Measurements from ENCODE around the gene ZNF770. TPM values are rescaled to one million over a fixed set of nuclear protein-coding genes. Genes with fewer than 3 reads are reported as not detected.
"Not testable (repeated sequence)": the region's sequence is repeated elsewhere in the genome, so short reads cannot be mapped to it uniquely, and the experiment has no call there.

The ZNF770 gene
- total RNA-seq, 1 donor from 2014 or later: 48.5 TPM

DNA sequence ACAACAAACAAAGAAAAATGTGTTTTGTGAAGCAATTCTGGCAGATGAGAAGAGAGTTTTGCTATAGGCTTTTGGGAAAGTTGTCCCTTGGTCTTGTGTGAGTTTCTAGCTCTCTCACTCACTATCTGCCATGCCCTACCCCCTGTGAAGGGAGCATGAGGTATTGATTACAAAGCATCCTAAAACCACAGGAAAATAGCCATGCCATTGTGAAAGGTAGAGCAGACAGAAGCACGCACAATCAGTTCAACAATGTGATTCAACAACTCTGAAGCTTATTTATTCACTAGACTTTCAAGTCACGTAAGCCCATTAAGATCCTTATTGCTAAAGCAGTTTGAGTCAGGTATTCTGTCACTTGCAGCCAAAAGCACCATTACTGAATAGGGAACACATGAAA lies 12.0 kb downstream of the ZNF770 start:
- DNase-seq: no peak

- no peak for DNase-seq
These were observed 14.6 kb downstream of the ZNF770 start for GRCh38 chr15:34973512-34973911.

DNA sequence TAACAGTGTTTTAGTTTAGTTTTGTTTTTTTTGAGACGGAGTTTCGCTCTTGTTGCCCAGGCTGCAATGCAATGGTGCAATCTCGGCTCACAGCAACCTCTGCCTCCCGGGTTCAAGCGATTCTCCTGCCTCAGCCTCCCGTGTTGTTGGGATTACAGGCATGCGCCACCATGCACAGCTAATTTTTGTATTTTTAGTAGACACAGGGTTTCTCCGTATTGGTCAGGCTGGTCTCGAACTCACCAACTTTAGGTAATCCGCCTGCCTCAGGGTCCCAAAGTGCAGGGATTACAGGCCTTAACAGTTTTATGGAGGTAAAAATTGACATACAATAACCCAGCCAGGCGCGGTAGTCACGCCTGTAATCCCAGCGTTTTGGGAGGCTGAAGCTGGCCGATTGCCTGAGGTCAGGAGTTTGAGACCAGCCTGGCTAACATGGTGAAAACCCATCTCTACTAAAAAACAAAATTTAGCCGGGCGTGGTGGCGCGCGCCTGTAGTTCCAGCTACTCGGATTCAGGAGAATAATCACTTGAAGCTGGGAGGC lies 17.9 kb downstream of the ZNF770 start:
- not testable (repeated sequence) for DNase-seq

DNA sequence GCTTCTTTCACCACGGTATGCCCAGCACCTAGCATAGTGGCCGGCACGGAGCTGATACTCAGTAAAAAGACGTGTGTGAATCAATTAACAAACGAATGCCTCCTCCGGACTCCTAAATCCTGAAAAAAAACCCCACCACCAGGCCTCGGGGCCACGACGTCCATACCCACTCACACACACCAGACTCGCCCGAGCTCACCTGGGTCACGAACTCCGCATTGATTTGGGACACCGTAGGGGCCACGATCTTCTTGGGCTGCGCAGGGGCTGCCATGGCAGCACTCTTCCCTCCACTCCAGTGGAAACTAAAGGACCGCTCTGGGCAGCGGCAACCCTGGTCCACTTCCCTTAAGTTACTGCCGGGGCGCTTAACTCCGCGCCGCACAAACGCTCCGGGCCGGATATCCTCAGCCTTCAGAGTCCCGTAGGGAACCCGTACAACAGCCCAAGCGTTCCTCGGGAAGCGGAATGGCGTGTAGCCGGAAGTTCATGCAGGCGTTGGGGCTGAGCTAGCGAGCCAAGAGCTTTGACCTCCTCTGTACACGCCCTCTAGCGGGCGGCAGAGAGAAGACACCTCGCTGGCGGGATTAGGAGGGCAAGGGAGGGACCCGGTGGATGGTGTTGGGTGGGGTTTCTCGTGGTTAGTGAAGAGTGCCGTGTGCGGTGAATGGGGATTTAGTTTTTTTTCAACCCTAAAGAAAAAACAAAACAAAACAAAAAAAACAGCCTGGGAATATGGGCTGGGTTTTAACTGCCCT lies 18.6 kb downstream of the ZNF770 start, which contains the start of gene AQR:
AQR (minus strand) TSS at position 403 of the 758 bp plus-strand sequence; CDS start at position 274, 129 bp downstream.
- DNase-seq: peak; percentile 98

DNA sequence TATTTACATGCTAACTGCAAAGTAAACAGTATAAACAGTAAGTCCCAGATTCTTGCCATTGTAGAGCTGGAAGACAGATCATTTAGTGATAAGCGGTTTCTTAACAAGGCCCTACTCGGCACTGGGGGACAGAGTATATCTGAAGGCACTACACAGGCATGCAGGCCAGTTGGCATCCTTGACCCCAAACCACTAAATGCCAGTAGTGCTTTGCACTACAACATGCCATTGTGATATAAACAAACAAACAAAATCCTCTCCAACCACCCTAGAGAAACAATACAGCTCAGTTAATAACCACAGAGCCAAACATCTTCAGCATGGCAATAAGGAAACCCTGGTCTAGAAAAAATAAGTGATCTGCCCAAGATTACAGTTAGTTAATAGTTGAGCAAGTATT lies 23.8 kb downstream of the ZNF770 start:
- DNase-seq: no peak

- DNase-seq: no peak
These were observed 34.2 kb downstream of the ZNF770 start for GRCh38 chr15:34953851-34954250.

DNA sequence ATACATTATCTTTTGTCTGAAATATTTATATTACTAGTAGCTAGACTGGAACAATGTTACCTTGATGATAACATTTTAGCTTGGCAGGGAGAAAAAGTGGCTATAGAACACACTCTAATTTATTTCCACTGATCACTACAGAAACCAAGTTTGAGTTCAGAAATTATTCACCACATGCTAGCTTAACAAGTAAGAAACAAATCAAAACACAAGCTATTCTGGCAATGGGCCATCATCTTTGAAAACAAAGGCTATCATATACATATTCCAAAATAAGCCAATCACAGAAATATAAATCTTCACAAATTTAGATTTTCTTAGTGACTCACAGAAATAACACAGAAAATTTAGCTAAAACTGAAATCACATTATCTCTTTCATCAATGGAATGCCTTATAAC lies 35.6 kb downstream of the ZNF770 start:
- no peak for DNase-seq

DNA sequence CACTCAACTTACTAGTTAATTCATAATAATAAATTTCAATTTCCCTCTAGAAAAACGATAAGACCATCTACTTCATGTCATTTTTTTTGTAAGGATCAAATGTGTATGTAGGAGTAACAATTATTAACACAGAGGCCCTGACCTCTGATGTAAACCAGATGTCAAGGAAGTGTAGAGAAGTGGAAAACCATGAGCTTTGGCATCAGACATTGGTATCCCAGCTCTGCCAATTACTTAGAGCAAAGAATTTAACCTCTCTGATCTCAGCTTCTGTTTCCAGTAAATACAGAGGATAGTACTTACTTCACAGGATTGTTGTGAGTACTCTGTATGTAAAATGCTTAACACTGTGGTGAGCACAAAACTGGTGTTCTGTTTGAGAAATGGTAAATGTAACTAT lies 36.1 kb downstream of the ZNF770 start:
- no peak for DNase-seq

- no peak for DNase-seq
These were observed 43.2 kb downstream of the ZNF770 start for GRCh38 chr15:34944936-34945335.

DNA sequence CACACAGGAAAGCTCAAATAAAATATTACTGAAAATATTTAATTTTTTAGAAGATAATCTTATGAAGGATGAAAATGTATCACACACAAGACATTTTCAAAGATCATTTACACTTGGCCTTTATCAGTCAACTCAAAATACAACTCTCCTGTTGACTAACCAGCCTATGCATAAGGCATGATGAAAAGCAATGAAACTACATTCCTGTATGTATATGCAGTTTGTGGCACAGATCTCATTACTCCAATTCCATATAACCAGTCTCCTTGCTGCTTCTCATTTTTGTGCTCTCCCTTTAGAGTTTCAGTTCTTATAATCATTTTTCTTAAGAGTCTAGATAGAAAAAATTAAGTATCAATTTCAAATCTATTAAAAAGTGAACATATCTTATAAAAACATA lies 44.4 kb downstream of the ZNF770 start:
- DNase-seq: no peak

- DNase-seq: not testable (repeated sequence)
These were observed 44.8 kb downstream of the ZNF770 start for GRCh38 chr15:34943264-34943663.

- DNase-seq: no peak
These were observed 45.7 kb downstream of the ZNF770 start for GRCh38 chr15:34942363-34942762.

- no peak for DNase-seq
These were observed 46.3 kb downstream of the ZNF770 start for GRCh38 chr15:34941831-34942230.

- DNase-seq: no peak
These were observed 46.8 kb downstream of the ZNF770 start for GRCh38 chr15:34941185-34941698.

GRCh38 chr15:34933432-34933975 lies 54.6 kb downstream of the ZNF770 start:
- no peak for DNase-seq

DNA sequence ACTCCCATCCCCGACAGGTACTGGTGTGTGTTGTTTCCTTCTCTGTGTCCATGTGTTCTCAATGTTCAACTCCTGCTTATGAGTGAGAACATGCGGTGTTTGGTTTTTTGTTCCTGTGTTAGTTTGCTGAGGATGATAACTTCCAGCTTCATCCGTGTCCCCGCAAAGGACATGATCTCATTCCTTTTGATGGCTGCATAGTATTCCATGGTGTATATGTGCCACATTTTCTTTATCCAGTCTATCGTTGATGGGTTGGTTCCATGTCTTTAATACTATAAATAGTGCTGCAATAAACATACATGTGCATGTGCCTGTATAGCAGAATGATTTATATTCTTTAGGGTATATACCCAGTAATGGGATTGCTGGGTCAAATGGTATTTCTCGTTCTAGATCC lies 59.7 kb downstream of the ZNF770 start:
- DNase-seq: not testable (repeated sequence)

Other genes starting within 250 kb of the ZNF770 start
- gene GJD2, start 233.3 kb downstream of the ZNF770 start, total RNA-seq: 0.10 TPM
- 1,740 TPM for gene ACTC1, start 192.7 kb downstream of the ZNF770 start, total RNA-seq
- gene AQR, start 18.5 kb downstream of the ZNF770 start, total RNA-seq: 32.7 TPM
- not detected for gene NANOGP8, start 97.0 kb upstream of the ZNF770 start, total RNA-seq